ENCODE data around the gene KIAA0753. TPM values are rescaled to one million over a fixed set of nuclear protein-coding genes. Genes with fewer than 3 reads are reported as not detected.

KIAA0753 gene
- total and polyA plus RNA-seq, 9 of the 15 experiments (the other 6 are each of a cell fraction or from before 2014, with no cell fraction given) = 2.0 to 9.0 (median 6.9) TPM

DNA sequence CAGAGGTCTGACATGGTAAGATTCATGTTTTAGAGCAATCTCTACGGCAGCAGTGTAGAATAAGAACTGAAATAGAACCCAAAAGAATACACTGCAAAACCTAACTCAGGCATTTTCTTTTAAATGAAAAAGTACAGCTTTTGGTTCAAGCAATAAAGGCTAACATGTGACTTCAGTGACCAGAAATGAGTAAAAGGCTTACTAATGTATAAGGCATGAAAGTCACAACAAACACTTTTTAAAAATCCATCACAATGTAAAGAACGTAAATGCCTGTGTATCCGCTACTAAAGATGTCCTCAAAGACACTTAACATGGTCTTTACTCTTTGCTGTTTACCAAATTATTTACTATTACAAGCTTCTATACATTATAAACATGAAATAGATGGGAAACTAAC is 16.6 kb downstream of the KIAA0753 start:
- Histone ChIP-seq H2AFZ (ENCODE audit: low read depth, low read length) (no peak overlapping the region), H3K27ac (ENCODE audit: extremely low read depth, low read depth, low read length) (no peak overlapping the region), H3K36me3 (ENCODE audit: control insufficient read depth, insufficient read depth, low read length) (peaks cover 49% of the 10 kb centered on the region; the same call in 2 of the 3 replicates), H3K27me3 (ENCODE audit: control insufficient read depth in 2 of 2, insufficient read depth in 2 of 2, low read length in 2 of 2) (no peaks in the 10 kb centered on the region), H3K4me3 (no peak overlapping the region), H3K9me3 (replicated peaks; ENCODE audit: control insufficient read depth, insufficient read depth, low read depth, low read length) (no peaks in the 10 kb centered on the region), H4K20me1 (replicated peaks; ENCODE audit: control insufficient read depth, insufficient read depth, low read length) (no peaks in the 10 kb centered on the region), H3K4me1 (replicated peaks in 1 of 2; ENCODE audit: control insufficient read depth in 2 of 2, insufficient read depth in 2 of 2, low read length in 2 of 2) (no peaks in the 10 kb centered on the region), H3K9ac (ENCODE audit: insufficient read depth in 1 of 2, low read depth in 2 of 2, low read length in 2 of 2) (no peak overlapping the region), H3K9me1 (ENCODE audit: control insufficient read depth, insufficient read depth, low read length) (no peaks in the 10 kb centered on the region), H3K79me2 (ENCODE audit: control insufficient read depth, insufficient read depth, low read length) (no peaks in the 10 kb centered on the region), H3K4me2 (ENCODE audit: insufficient read depth, low read length) (no peak overlapping the region)
- TF ChIP-seq SP1 (CRISPR knock-in tag; IDR thresholded peaks at IDR 0.05) = no peak
- TF ChIP-seq ZNF311 (CRISPR knock-in tag; IDR thresholded peaks at IDR 0.05) = no peak
- no peak for TF ChIP-seq NR2C2 (CRISPR knock-in tag; IDR thresholded peaks at IDR 0.05)
- no peak for TF ChIP-seq NR2C2 (tag; IDR thresholded peaks at IDR 0.05)
- TF ChIP-seq, protein P1, sequence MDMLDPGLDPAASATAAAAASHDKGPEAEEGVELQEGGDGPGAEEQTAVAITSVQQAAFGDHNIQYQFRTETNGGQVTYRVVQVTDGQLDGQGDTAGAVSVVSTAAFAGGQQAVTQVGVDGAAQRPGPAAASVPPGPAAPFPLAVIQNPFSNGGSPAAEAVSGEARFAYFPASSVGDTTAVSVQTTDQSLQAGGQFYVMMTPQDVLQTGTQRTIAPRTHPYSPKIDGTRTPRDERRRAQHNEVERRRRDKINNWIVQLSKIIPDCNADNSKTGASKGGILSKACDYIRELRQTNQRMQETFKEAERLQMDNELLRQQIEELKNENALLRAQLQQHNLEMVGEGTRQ (CRISPR knock-in tag; IDR thresholded peaks at IDR 0.05) = no peak
- no peak for TF ChIP-seq SAFB (IDR thresholded peaks at IDR 0.05; ENCODE audit: borderline replicate concordance, low read depth, low read length)
- intact Hi-C loops (cut with micrococcal nuclease) = no loop called here
- no peak for ATAC-seq
- POLR2A ChIA-PET = interaction anchor here (1.2 kb wide), 2 partner anchors 9 to 14 kb away, joined by 5 to 7 read pairs; no protein-coding TSS in a partner anchor
- DNase-seq (ENCODE audit: extremely low read depth in 1 of 4, low spot score in 3 of 4) = no peak
- FAIRE-seq = no peak
- CTCF ChIA-PET (ENCODE audit: low intra/inter-chr PET ratio) = no interaction called here
- no TSS peak for BruUV-seq (replicated peaks)
- in situ Hi-C loops (cut with MboI) = no loop called here
- WGBS (ENCODE audit: insufficient coverage, low coverage, missing lambda C conversion rate) = 95% methylated on average over 3 of the region's 3 CpGs

DNA sequence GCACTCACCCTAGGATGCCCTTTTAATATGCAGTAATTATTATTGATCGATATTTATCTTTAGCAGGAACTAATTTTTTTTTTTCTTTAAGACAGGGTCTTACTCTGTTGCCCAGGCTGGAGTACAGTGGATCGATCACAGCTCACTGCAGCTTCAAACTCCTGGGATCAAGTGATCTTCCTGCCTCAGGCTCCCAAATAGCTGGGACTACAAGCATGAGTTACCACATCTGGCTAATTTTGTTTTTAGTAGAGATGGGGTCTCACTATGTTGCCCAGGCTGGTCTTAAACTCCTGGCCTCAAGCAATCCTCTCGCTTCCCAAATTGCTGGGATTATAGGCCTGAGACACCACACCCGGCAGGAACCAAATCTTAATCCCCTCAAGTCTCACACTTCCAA is 29.3 kb downstream of the KIAA0753 start:
- Histone ChIP-seq H3K9ac (ENCODE audit: insufficient read depth in 1 of 2, low read depth in 2 of 2, low read length in 2 of 2) (no peak overlapping the region), H3K79me2 (ENCODE audit: control insufficient read depth, insufficient read depth, low read length) (no peaks in the 10 kb centered on the region), H3K36me3 (ENCODE audit: control insufficient read depth, insufficient read depth, low read length) (peaks cover 42% of the 10 kb centered on the region; the same call in 1 of the 3 replicates), H3K27me3 (ENCODE audit: control insufficient read depth in 2 of 2, insufficient read depth in 2 of 2, low read length in 2 of 2) (no peaks in the 10 kb centered on the region), H3K9me1 (ENCODE audit: control insufficient read depth, insufficient read depth, low read length) (no peaks in the 10 kb centered on the region), H3K4me2 (ENCODE audit: insufficient read depth, low read length) (no peak overlapping the region), H3K9me3 (replicated peaks; ENCODE audit: control insufficient read depth, insufficient read depth, low read depth, low read length) (no peaks in the 10 kb centered on the region), H3K4me1 (replicated peaks in 1 of 2; ENCODE audit: control insufficient read depth in 2 of 2, insufficient read depth in 2 of 2, low read length in 2 of 2) (no peaks in the 10 kb centered on the region), H2AFZ (ENCODE audit: low read depth, low read length) (no peak overlapping the region), H4K20me1 (replicated peaks; ENCODE audit: control insufficient read depth, insufficient read depth, low read length) (no peaks in the 10 kb centered on the region), H3K27ac (ENCODE audit: extremely low read depth, low read depth, low read length) (no peak overlapping the region), H3K4me3 (no peak overlapping the region)
- intact Hi-C loops (cut with micrococcal nuclease) (no loop called here), in situ Hi-C loops (cut with MboI) (no loop called here)
- POLR2A ChIA-PET = no interaction called here
- no TSS peak for BruUV-seq (replicated peaks)
- DNase-seq (ENCODE audit: extremely low read depth in 1 of 4, low spot score in 3 of 4) (no peak), FAIRE-seq (no peak), ATAC-seq (no peak)
- CTCF ChIA-PET (ENCODE audit: low intra/inter-chr PET ratio) = no interaction called here
- 88% methylated on average over 3 of the region's 4 CpGs for WGBS (ENCODE audit: insufficient coverage, low coverage, missing lambda C conversion rate)
- no peak for TF ChIP-seq ZHX1 (conservative IDR thresholded peaks at IDR 0.05; ENCODE audit: low read length)
- TF ChIP-seq ZBTB49 (CRISPR knock-in tag; IDR thresholded peaks at IDR 0.05; ENCODE audit: borderline replicate concordance) = no peak
- peak; percentile 74 for TF ChIP-seq ZNF121 (CRISPR knock-in tag; conservative IDR thresholded peaks at IDR 0.05)

Measured in K562 (cell line).